HEK293T (cell line): ENCODE measurements around the gene IGF1R.
"Not testable (repeated sequence)": the region's sequence is repeated elsewhere in the genome, so short reads cannot be mapped to it uniquely, and the experiment has no call there.

ENCODE experiments used
- CTCF ChIA-PET: fragments of 350-600 bp; formaldehyde crosslinking; extraction: SDS; loops from one replicate; lab custom pipeline; 2021; ENCODE audit warnings: antibody characterized with exemption, inconsistent platforms; lab: Yijun Ruan, JAX
- POLR2A ChIA-PET: fragments of 350-600 bp; formaldehyde crosslinking; extraction: SDS; loops from one replicate; lab custom pipeline; 2020; ENCODE audit warnings: antibody characterized with exemption, inconsistent platforms; lab: Yijun Ruan, JAX
- DNase-seq: peaks from one replicate; pipeline ENCODE4 v3.0.0; 2012; ENCODE audit warnings: mixed read lengths; ENCODE audit errors: extremely low spot score
- ARNT ChIP-seq: fragments of 450-650 bp; IDR thresholded peaks from 2 replicates; pipeline ENCODE4 v1.6.1; 2017; ENCODE audit warnings: mild to moderate bottlenecking
- BHLHE40 ChIP-seq: fragments of 450-650 bp; IDR thresholded peaks from 2 replicates; pipeline ENCODE4 v1.6.1; 2016; ENCODE audit warnings: mild to moderate bottlenecking, moderate library complexity, borderline replicate concordance
- CTBP1 ChIP-seq: fragments of 450-650 bp; IDR thresholded peaks from 2 replicates; pipeline ENCODE4 v1.6.1; 2016; ENCODE audit warnings: borderline replicate concordance
- ELF4 ChIP-seq: fragments of 450-650 bp; IDR thresholded peaks from 2 replicates; pipeline ENCODE4 v1.6.1; 2017; ENCODE audit warnings: antibody characterized with exemption
- FOXA1 ChIP-seq: fragments of 450-650 bp; IDR thresholded peaks from 2 replicates; pipeline ENCODE4 v1.6.1; 2016; ENCODE audit warnings: mild to moderate bottlenecking
- FOXK2 ChIP-seq: fragments of 450-650 bp; IDR thresholded peaks from 2 replicates; pipeline ENCODE4 v1.6.1; 2016; ENCODE audit warnings: mild to moderate bottlenecking
- FOXM1 ChIP-seq: fragments of 450-650 bp; IDR thresholded peaks from 2 replicates; pipeline ENCODE4 v1.6.1; 2017; ENCODE audit warnings: mild to moderate bottlenecking, borderline replicate concordance
- HDGF ChIP-seq: fragments of 450-650 bp; IDR thresholded peaks from 2 replicates; pipeline ENCODE4 v1.6.1; 2017; ENCODE audit warnings: antibody characterized with exemption, borderline replicate concordance
- L3MBTL2 ChIP-seq: fragments of 450-650 bp; conservative IDR thresholded peaks from 2 replicates; pipeline ENCODE4 v1.6.1; 2016; ENCODE audit warnings: mild to moderate bottlenecking
- LEF1 ChIP-seq: fragments of 450-650 bp; IDR thresholded peaks from 2 replicates; pipeline ENCODE4 v1.6.1; 2017; ENCODE audit warnings: mild to moderate bottlenecking, borderline replicate concordance
- NFRKB ChIP-seq: fragments of 450-650 bp; IDR thresholded peaks from 2 replicates; pipeline ENCODE4 v1.6.1; 2016; ENCODE audit warnings: mild to moderate bottlenecking, moderate library complexity
- SP1 ChIP-seq: fragments of 450-650 bp; IDR thresholded peaks from 2 replicates; pipeline ENCODE4 v1.6.1; 2017
- SUZ12 ChIP-seq: fragments of 450-650 bp; IDR thresholded peaks from 2 replicates; pipeline ENCODE4 v1.6.1; 2016; ENCODE audit warnings: mild to moderate bottlenecking
- TARDBP ChIP-seq: fragments of 450-650 bp; IDR thresholded peaks from 2 replicates; pipeline ENCODE4 v1.6.1; 2016
- ZNF384 ChIP-seq: fragments of 450-650 bp; IDR thresholded peaks from 2 replicates; pipeline ENCODE4 v1.6.1; 2016
- TF ChIP-seq, protein P1 (sequence below): fragments of 450-650 bp; IDR thresholded peaks from 2 replicates; pipeline ENCODE4 v1.6.1; 2016

The IGF1R gene

DNA sequence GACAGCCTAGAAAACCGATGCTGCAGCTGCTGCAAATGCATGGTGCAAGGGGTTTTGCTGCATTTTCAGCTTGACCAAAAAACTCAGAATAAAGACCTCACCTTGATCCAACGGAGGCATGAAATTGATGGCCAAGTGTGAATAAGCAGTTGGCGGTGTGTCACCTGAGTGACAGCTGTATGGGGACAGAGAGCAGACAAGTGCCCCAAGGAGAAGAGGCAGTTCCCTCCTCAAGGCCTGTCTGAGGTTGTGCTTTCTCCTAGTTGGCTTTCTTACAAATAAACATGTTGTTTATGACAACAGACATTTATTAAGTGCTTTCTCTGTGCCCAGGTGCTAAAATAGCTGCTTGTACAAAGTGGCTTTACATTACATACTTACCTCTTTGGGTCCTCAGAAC is 349.0 kb downstream of the IGF1R start:
- POLR2A ChIA-PET, result no interaction called here
- DNase-seq, result no peak
- CTCF ChIA-PET, result no interaction called here
- TF ChIP-seq BHLHE40 (no peak), SUZ12 (no peak), ELF4 (no peak), ZNF384 (no peak), CTBP1 (no peak), L3MBTL2 (no peak), HDGF (no peak), FOXK2 (no peak)

DNA sequence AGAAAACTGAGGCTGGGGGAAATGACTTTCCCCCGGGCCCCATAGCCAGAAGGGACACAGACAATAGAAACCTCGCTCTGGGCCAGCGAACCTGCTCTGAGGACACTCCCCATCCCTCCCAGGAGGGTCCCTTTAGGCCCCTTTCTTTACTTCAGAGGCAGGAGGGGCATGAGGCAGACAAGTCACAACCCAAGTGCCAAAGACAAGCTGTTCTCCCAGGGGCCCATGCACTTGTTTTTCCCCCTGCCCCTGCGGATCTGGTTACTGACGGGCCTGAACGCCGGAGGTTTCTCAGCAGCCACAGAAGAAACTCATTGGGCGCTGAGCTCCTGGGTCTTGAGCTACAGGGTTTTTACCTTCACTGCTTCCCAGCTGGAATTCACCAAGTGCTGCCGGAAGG is 349.4 kb downstream of the IGF1R start:
- TF ChIP-seq FOXK2 (no peak), L3MBTL2 (no peak), ZNF384 (no peak), SUZ12 (no peak)
- ChIA-PET CTCF (no interaction called here), POLR2A (no interaction called here)
- no peak for DNase-seq

DNA sequence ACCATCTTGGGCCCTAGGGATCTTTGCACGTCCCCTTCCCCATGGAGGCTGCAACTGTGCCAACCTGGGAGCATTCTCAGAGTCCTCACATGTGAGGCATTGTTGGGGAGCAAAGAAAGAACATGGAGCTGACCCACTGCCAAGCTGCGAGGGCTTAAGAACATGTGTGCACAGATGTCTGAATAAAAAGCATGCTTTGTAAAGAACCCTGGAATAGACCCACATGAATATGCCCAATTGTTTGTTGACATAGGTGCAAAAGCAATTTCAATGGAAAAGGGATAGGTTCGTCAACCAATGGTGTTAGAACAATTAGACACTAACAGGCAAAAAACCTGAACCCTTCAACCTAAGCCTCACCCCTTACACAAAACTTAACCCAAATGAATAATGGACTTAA is 349.9 kb downstream of the IGF1R start:
- CTCF ChIA-PET, result interaction anchor here (1.0 kb wide), 1 partner anchor 351 kb away, joined by 3 read pairs; no protein-coding TSS in a partner anchor
- no peak for TF ChIP-seq FOXA1
- TF ChIP-seq CTBP1, result no peak
- no peak for TF ChIP-seq ARNT
- no peak for TF ChIP-seq NFRKB
- TF ChIP-seq ELF4, result no peak
- no peak for TF ChIP-seq FOXM1
- TF ChIP-seq BHLHE40, result no peak
- TF ChIP-seq HDGF, result no peak
- no peak for TF ChIP-seq SUZ12
- no peak for TF ChIP-seq L3MBTL2
- TF ChIP-seq, protein P1, sequence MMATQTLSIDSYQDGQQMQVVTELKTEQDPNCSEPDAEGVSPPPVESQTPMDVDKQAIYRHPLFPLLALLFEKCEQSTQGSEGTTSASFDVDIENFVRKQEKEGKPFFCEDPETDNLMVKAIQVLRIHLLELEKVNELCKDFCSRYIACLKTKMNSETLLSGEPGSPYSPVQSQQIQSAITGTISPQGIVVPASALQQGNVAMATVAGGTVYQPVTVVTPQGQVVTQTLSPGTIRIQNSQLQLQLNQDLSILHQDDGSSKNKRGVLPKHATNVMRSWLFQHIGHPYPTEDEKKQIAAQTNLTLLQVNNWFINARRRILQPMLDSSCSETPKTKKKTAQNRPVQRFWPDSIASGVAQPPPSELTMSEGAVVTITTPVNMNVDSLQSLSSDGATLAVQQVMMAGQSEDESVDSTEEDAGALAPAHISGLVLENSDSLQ, result no peak
- POLR2A ChIA-PET, result no interaction called here
- DNase-seq, result no peak

DNA sequence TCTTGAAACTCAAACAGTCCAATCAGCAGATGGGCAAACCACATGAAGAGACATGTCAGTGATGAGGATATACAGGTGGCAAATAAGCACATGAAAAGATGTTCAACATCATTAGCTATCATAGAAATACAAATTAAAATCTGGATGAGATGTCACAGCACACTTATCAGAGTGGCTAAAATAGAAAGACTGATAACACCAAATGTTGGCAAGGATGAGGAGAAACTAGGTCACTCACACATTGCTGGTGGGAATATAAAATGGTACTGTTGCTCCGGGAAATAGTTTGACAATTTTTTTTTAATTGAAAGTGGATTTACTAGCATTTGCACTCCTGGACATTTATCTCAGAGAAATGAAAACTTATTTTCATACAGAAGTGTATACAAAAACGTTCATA is 350.9 kb downstream of the IGF1R start:
- POLR2A ChIA-PET, result no interaction called here
- TF ChIP-seq FOXA1, result no peak
- TF ChIP-seq ARNT, result no peak
- TF ChIP-seq FOXM1, result no peak
- no peak for TF ChIP-seq TARDBP
- no peak for DNase-seq
- CTCF ChIA-PET, result interaction anchor here (1.0 kb wide), 1 partner anchor 352 kb away, joined by 3 read pairs; no protein-coding TSS in a partner anchor

DNA sequence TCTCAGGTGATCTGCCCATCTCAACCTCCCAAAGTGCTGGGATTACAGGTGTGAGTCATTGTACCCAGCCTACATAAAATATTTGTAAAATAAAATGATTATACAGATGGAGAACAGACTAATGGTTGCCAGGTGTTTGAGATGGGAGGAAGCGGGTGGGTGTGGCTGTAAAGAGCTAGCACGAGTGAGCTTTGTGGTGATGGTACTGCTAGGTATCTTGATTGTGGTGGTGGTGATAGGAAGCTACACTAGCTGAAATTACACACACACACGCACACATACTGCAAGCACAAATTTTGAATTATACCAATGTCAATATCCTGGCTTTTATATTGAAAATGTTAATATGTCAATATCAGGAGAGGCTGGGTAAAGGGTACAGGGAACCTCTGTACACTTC is 353.9 kb downstream of the IGF1R start:
- no peak for DNase-seq
- ChIA-PET POLR2A (no interaction called here), CTCF (no interaction called here)
- no peak for TF ChIP-seq FOXA1
- no peak for TF ChIP-seq HDGF
- no peak for TF ChIP-seq BHLHE40
- TF ChIP-seq CTBP1, result no peak
- TF ChIP-seq ARNT, result no peak
- no peak for TF ChIP-seq ELF4
- no peak for TF ChIP-seq SP1

DNA sequence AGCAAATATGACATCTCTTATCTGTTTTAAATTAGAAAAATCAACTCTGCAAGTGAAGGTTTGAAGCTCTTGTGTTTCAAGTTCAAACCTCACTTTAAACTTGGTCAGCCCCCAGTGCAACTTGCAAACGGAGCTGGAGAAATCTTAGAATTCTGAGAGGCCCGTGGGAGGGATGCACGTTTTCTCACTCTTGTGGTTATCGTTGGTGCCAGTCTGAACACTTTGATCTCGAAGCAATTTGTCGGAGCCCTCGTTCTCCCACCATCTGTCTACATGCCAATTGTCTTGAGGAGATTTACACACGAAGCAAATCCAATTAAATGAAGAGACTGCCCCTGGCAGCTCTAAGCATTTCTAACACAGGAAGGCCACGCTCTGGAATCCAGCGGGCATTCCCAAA is 355.0 kb downstream of the IGF1R start:
- POLR2A ChIA-PET, CTCF ChIA-PET, DNase-seq: not testable (repeated sequence)

DNA sequence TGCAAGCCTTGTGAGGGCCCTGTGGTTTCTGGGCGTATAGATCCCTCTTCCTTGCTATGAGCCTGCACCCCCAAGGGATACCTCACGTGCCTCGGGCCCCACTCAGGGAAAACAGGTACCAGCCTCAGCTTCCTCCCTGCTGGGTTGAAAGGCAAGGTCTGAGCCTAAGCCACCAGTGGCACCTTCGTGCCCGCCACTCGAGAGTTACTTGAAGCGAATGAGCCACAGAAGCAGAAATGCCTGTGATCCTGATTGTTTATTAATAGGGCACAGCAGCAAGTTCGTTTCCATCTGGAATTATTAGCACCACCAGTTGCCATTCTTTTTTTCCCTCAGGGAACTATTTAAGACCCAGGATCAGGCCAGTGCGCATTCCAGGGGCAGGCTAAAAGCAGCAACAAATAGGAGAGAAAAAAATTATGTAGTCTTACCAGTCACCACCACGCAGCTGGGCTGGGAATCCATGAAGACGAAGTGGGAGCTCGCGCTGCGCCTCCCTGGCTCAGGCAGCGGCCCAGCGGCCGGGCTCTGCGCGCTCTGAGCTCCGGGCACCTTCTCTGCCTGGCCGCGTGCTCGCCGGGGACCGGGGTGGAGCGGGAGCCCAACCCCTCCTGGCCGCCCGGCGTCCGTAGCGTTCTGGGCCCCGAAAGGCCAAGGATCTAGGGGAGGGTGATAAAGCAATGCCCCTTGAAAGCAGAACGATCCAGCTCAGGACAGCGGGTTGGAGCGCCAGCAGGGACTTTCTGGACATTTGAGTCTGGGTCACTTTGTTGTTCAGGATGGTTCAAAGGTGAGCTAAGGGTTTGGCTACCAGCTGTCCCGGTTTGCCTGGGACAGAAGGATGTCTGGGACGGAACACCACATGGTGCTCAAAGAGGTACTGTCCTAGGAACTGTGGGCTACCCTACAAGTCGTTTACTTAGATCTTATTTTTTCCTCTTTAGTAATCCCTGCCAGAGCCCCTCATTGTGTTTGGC is 356.9 kb downstream of the IGF1R start:
- POLR2A ChIA-PET, CTCF ChIA-PET, DNase-seq: not testable (repeated sequence)

DNA sequence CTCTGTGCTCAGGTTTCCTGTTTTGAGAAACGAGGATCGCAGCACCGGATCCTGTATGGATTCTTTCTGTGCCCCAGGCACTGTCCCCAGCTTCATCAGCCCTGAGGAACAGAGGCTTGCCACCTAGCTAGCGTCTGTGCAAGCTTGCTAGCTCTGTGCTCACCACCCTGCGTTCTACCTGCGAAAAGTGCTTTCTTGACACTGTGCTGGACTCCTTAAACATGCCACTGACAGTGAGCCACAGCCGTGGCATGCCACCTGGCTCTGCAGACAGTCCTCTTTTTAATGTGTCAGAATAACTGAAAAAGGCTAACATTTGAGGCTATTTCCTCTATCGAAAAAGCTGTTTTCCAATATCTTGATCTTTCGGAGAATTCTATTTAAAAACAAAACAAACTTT is 357.8 kb downstream of the IGF1R start:
- DNase-seq, result no peak
- CTCF ChIA-PET, result no interaction called here
- TF ChIP-seq FOXA1 (no peak), BHLHE40 (no peak), FOXK2 (no peak), TARDBP (no peak), ELF4 (no peak), SUZ12 (no peak), CTBP1 (no peak), ZNF384 (no peak), ARNT (no peak), NFRKB (no peak), HDGF (no peak), SP1 (no peak), FOXM1 (no peak), LEF1 (no peak), L3MBTL2 (no peak)
- TF ChIP-seq, protein P1, result no peak
- POLR2A ChIA-PET, result interaction anchor here (0.6 kb wide), 3 partner anchors 10 to 555 kb away, joined by 3 read pairs; no protein-coding TSS in a partner anchor
